Measurements from ENCODE around the gene UGT1A3.
"Not testable (repeated sequence)": the region's sequence is repeated elsewhere in the genome, so short reads cannot be mapped to it uniquely, and the experiment has no call there.

Gene UGT1A3

GRCh38 chr2:233700028-233700635 is 28.7 kb upstream of the UGT1A3 start:
- Histone ChIP-seq H3K27ac (ENCODE audit: low read depth, low read length, poor library complexity, severe bottlenecking) (no peak overlapping the region), H3K4me1 (ENCODE audit: insufficient read depth, low read length, severe bottlenecking) (no peaks in the 10 kb centered on the region), H3K36me3 (ENCODE audit: insufficient read depth, low read length) (no peaks in the 10 kb centered on the region; the same call in 1 of the 2 replicates), H3K9ac (ENCODE audit: low read length) (no peak overlapping the region), H3F3A (ENCODE audit: insufficient read depth, low read length) (no peaks in the 10 kb centered on the region), H3K9me3 (ENCODE audit: low read length) (no peaks in the 10 kb centered on the region), H3K4me3 (ENCODE audit: low read depth, low read length, poor library complexity, severe bottlenecking) (no peak overlapping the region), H3K79me2 (ENCODE audit: insufficient read depth, low read length) (no peaks in the 10 kb centered on the region), H4K20me1 (ENCODE audit: insufficient read depth, low read length) (no peaks in the 10 kb centered on the region), H3K4me2 (ENCODE audit: low read length) (no peak overlapping the region), H2AFZ (ENCODE audit: low read length) (no peak overlapping the region), H3K27me3 (ENCODE audit: insufficient read depth, low read length) (no peaks in the 10 kb centered on the region; the same call in 1 of the 2 replicates), H3K9me2 (ENCODE audit: low read depth, low read length) (no peaks in the 10 kb centered on the region; the same call in 1 of the 2 replicates)
- TF ChIP-seq CTCF (IDR thresholded peaks at IDR 0.05; ENCODE audit: low read length) (no peak), EZH2 (IDR thresholded peaks at IDR 0.05; ENCODE audit: borderline replicate concordance, low read length) (no peak)

- H4K20me1 ChIP-seq (ENCODE audit: insufficient read depth, low read length); H3K4me3 ChIP-seq (ENCODE audit: low read depth, low read length, poor library complexity, severe bottlenecking); H3K9ac ChIP-seq (ENCODE audit: low read length); H3K79me2 ChIP-seq (ENCODE audit: insufficient read depth, low read length); H3K9me3 ChIP-seq (ENCODE audit: low read length); H3K4me2 ChIP-seq (ENCODE audit: low read length); H2AFZ ChIP-seq (ENCODE audit: low read length); H3K9me2 ChIP-seq (ENCODE audit: low read depth, low read length); H3K36me3 ChIP-seq (ENCODE audit: insufficient read depth, low read length); H3K4me1 ChIP-seq (ENCODE audit: insufficient read depth, low read length, severe bottlenecking); H3K27ac ChIP-seq (ENCODE audit: low read depth, low read length, poor library complexity, severe bottlenecking); H3F3A ChIP-seq (ENCODE audit: insufficient read depth, low read length); H3K27me3 ChIP-seq (ENCODE audit: insufficient read depth, low read length): not testable (repeated sequence)
Measured at GRCh38 chr2:233700842-233701241, 28.0 kb upstream of the UGT1A3 start.

- no peaks in the 10 kb centered on the region for H4K20me1 ChIP-seq (ENCODE audit: insufficient read depth, low read length)
- no peaks in the 10 kb centered on the region; the same call in 1 of the 2 replicates for H3K36me3 ChIP-seq (ENCODE audit: insufficient read depth, low read length)
- H3K27me3 ChIP-seq (ENCODE audit: insufficient read depth, low read length) = no peaks in the 10 kb centered on the region; the same call in 1 of the 2 replicates
- no peak overlapping the region for H2AFZ ChIP-seq (ENCODE audit: low read length)
- H3K4me2 ChIP-seq (ENCODE audit: low read length) = no peak overlapping the region
- no peaks in the 10 kb centered on the region; the same call in 1 of the 2 replicates for H3K9me2 ChIP-seq (ENCODE audit: low read depth, low read length)
- H3K9me3 ChIP-seq (ENCODE audit: low read length) = no peaks in the 10 kb centered on the region
- H3K9ac ChIP-seq (ENCODE audit: low read length) = no peak overlapping the region
- H3K79me2 ChIP-seq (ENCODE audit: insufficient read depth, low read length) = no peaks in the 10 kb centered on the region
- no peaks in the 10 kb centered on the region for H3F3A ChIP-seq (ENCODE audit: insufficient read depth, low read length)
- H3K27ac ChIP-seq (ENCODE audit: low read depth, low read length, poor library complexity, severe bottlenecking) = no peak overlapping the region
- no peak overlapping the region for H3K4me3 ChIP-seq (ENCODE audit: low read depth, low read length, poor library complexity, severe bottlenecking)
- H3K4me1 ChIP-seq (ENCODE audit: insufficient read depth, low read length, severe bottlenecking) = no peaks in the 10 kb centered on the region
- TF ChIP-seq EZH2 (IDR thresholded peaks at IDR 0.05; ENCODE audit: borderline replicate concordance, low read length) = no peak
- no peak for TF ChIP-seq CTCF (IDR thresholded peaks at IDR 0.05; ENCODE audit: low read length)
Measured at GRCh38 chr2:233702238-233702637, 26.6 kb upstream of the UGT1A3 start.

GRCh38 chr2:233705911-233706506 is 22.8 kb upstream of the UGT1A3 start:
- Histone ChIP-seq H3K79me2 (ENCODE audit: insufficient read depth, low read length) (no peaks in the 10 kb centered on the region), H3K4me2 (ENCODE audit: low read length) (no peak overlapping the region), H3F3A (ENCODE audit: insufficient read depth, low read length) (no peaks in the 10 kb centered on the region), H3K27me3 (ENCODE audit: insufficient read depth, low read length) (no peaks in the 10 kb centered on the region), H3K9me2 (ENCODE audit: low read depth, low read length) (no peaks in the 10 kb centered on the region), H3K27ac (ENCODE audit: low read depth, low read length, poor library complexity, severe bottlenecking) (no peak overlapping the region), H3K9me3 (ENCODE audit: low read length) (no peaks in the 10 kb centered on the region), H3K9ac (ENCODE audit: low read length) (no peak overlapping the region), H2AFZ (ENCODE audit: low read length) (no peak overlapping the region), H3K4me1 (ENCODE audit: insufficient read depth, low read length, severe bottlenecking) (no peaks in the 10 kb centered on the region), H3K4me3 (ENCODE audit: low read depth, low read length, poor library complexity, severe bottlenecking) (no peak overlapping the region), H4K20me1 (ENCODE audit: insufficient read depth, low read length) (no peaks in the 10 kb centered on the region), H3K36me3 (ENCODE audit: insufficient read depth, low read length) (no peaks in the 10 kb centered on the region; the same call in 1 of the 2 replicates)
- TF ChIP-seq EZH2 (IDR thresholded peaks at IDR 0.05; ENCODE audit: borderline replicate concordance, low read length) = no peak
- TF ChIP-seq CTCF (IDR thresholded peaks at IDR 0.05; ENCODE audit: low read length) = no peak
